ENCODE data around the gene SLC4A5.

GRCh38 chr2:74201196-74201595, 142.0 kb downstream of the SLC4A5 start:
- TF ChIP-seq CTCF (conservative IDR thresholded peaks at IDR 0.05) (no peak), ZFX (IDR thresholded peaks at IDR 0.05) (no peak)
